Retinal pigment epithelial cell (primary cell): Measurements from ENCODE around the gene HPRT1.
A peak's percentile ranks its signal among the peaks of the same experiment; 100 is the strongest.

Source experiments
- DNase-seq: peaks from one replicate; pipeline ENCODE4 v3.0.0-alpha.2; 2010; ENCODE audit warnings: low read depth
- H3K4me3 ChIP-seq: 2 replicates; pipeline ENCODE4 v1.5.1; 2011; ENCODE audit warnings: mild to moderate bottlenecking, low read length, control low read depth, moderate library complexity
- CTCF ChIP-seq: conservative IDR thresholded peaks from 2 replicates; pipeline ENCODE4 v1.5.1; 2011; ENCODE audit warnings: low read depth, low read length, control low read depth, inconsistent platforms

HPRT1 gene

GRCh38 chrX:134460005-134460861 lies at the start of gene HPRT1:
Gene HPRT1, plus strand, starts transcription at chrX:134460165. Its CDS starts 147 bp downstream, at chrX:134460312.
- DNase-seq = peak; percentile 12
- no peak for TF ChIP-seq CTCF
- H3K4me3 ChIP-seq = peak within 1 kb of the TSS; percentile 61

GRCh38 chrX:134416087-134416486 lies 43.9 kb upstream of the HPRT1 start:
- no peak for TF ChIP-seq CTCF
- H3K4me3 ChIP-seq = no peak overlapping the region
- no peak for DNase-seq

GRCh38 chrX:134418317-134419113 lies 41.5 kb upstream of the HPRT1 start:
- TF ChIP-seq CTCF = no peak
- DNase-seq = no peak
- H3K4me3 ChIP-seq = no peak overlapping the region

- no peak for DNase-seq
- no peak for TF ChIP-seq CTCF
- no peak overlapping the region for H3K4me3 ChIP-seq
Measured at GRCh38 chrX:134419784-134420183, 40.2 kb upstream of the HPRT1 start.

- peak; percentile 39 for TF ChIP-seq CTCF
- no peak overlapping the region for H3K4me3 ChIP-seq
- peak; percentile 4 for DNase-seq
Measured at GRCh38 chrX:134423606-134424005, 36.4 kb upstream of the HPRT1 start.

- H3K4me3 ChIP-seq = no peak overlapping the region
- TF ChIP-seq CTCF = no peak
- no peak for DNase-seq
Measured at GRCh38 chrX:134426281-134426680, 33.7 kb upstream of the HPRT1 start.

GRCh38 chrX:134431894-134432293 lies 28.1 kb upstream of the HPRT1 start:
- H3K4me3 ChIP-seq = no peak overlapping the region
- no peak for DNase-seq
- no peak for TF ChIP-seq CTCF
